ENCODE data around the gene E2F4. TPM values are rescaled to one million over a fixed set of nuclear protein-coding genes. Genes with fewer than 3 reads are reported as not detected.

Gene E2F4
- total and polyA plus RNA-seq, 2 of the 13 experiments (the other 11 are each of a cell fraction or from before 2014, with no cell fraction given): 84.8 to 91.2 TPM

DNA sequence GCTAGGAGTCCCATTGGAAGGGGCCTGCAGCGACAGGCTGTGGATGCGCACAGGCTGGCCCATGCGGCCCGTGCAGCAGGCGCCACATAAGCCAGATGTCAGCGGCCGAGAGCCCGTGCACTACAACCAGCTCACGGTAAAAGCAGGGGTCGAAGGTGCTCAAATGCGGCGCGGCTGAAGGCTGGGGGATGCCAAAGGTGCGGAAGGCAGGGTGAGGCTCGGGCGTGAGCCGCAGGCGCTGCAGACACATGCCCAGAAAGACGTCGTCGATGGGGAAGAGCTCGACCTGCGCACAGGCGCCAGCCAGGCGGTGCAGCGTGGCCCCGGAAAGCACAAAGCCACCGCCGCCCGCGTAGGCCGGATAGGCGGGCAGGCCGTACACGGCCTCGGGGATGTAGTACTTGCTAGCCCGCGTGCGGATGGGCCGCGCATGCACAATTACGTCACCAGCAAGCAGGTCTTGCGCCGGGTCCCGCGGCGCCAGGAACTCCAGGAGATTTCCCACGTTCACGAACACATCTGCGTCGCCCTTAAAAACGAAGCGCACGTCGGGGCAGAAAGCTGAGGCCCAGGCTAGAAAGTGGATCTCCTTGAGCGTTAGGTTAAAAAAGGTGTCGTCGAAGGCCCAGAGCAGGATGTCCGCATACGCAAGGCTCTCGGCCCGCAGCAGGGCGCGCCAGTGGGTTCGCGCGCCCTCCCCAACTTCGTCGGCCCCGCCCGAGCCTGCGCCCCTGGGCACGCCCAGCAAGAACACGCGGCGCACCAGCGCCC, 42.5 kb upstream of the E2F4 start (continued):
- TF ChIP-seq, protein P1, sequence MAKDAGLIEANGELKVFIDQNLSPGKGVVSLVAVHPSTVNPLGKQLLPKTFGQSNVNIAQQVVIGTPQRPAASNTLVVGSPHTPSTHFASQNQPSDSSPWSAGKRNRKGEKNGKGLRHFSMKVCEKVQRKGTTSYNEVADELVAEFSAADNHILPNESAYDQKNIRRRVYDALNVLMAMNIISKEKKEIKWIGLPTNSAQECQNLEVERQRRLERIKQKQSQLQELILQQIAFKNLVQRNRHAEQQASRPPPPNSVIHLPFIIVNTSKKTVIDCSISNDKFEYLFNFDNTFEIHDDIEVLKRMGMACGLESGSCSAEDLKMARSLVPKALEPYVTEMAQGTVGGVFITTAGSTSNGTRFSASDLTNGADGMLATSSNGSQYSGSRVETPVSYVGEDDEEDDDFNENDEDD (CRISPR knock-in tag; IDR thresholded peaks at IDR 0.05; ENCODE audit: borderline replicate concordance): no peak
- TF ChIP-seq HDAC1 (CRISPR knock-in tag; IDR thresholded peaks at IDR 0.05) (no peak), POLR2G (IDR thresholded peaks at IDR 0.05; ENCODE audit: low read depth, low read length) (peak; percentile 71), NFKB2 (CRISPR knock-in tag; IDR thresholded peaks at IDR 0.05; ENCODE audit: borderline replicate concordance) (no peak), SP2 (CRISPR knock-in tag; IDR thresholded peaks at IDR 0.05) (peak; percentile 26; the same call in 1 of the 2 replicates), CBX5 (CRISPR knock-in tag; IDR thresholded peaks at IDR 0.05; ENCODE audit: borderline replicate concordance) (no peak), TCF7 (IDR thresholded peaks at IDR 0.05; ENCODE audit: low read depth) (no peak), PCBP1 (IDR thresholded peaks at IDR 0.05; ENCODE audit: borderline replicate concordance, low read depth, low read length) (0 out of 2 replicates have a peak, but pooled peaks have one; percentile 52), ZNF207 (IDR thresholded peaks at IDR 0.05; ENCODE audit: borderline replicate concordance) (no peak), FOXK1 (CRISPR knock-in tag; IDR thresholded peaks at IDR 0.05; ENCODE audit: borderline replicate concordance, low read depth) (0 out of 2 replicates have a peak, but pooled peaks have one; percentile 22), AGO2 (optimal IDR thresholded peaks at IDR 0.05; ENCODE audit: low read depth, low read length) (peak; percentile 100), HDAC6 (IDR thresholded peaks at IDR 0.05; ENCODE audit: low read depth, low read length) (no peak), ZNF264 (CRISPR knock-in tag; IDR thresholded peaks at IDR 0.05) (no peak), GZF1 (CRISPR knock-in tag; IDR thresholded peaks at IDR 0.05) (0 out of 2 replicates have a peak, but pooled peaks have one; percentile 30), ZFP36L1 (CRISPR knock-in tag; IDR thresholded peaks at IDR 0.05) (no peak), ARNTL (CRISPR knock-in tag; IDR thresholded peaks at IDR 0.05) (no peak), ZNF274 (CRISPR knock-in tag; IDR thresholded peaks at IDR 0.05) (0 out of 2 replicates have a peak, but pooled peaks have one; percentile 24), PLRG1 (conservative IDR thresholded peaks at IDR 0.05) (no peak), NAIF1 (CRISPR knock-in tag; IDR thresholded peaks at IDR 0.05; ENCODE audit: borderline replicate concordance) (no peak), TARDBP (CRISPR knock-in tag; IDR thresholded peaks at IDR 0.05) (0 out of 2 replicates have a peak, but pooled peaks have one; percentile 25), SIX4 (CRISPR knock-in tag; IDR thresholded peaks at IDR 0.05) (no peak), ZNF546 (CRISPR knock-in tag; conservative IDR thresholded peaks at IDR 0.05) (no peak), NFE2L2 (IDR thresholded peaks at IDR 0.05; ENCODE audit: low read length) (no peak)
- TF ChIP-seq, protein P2, sequence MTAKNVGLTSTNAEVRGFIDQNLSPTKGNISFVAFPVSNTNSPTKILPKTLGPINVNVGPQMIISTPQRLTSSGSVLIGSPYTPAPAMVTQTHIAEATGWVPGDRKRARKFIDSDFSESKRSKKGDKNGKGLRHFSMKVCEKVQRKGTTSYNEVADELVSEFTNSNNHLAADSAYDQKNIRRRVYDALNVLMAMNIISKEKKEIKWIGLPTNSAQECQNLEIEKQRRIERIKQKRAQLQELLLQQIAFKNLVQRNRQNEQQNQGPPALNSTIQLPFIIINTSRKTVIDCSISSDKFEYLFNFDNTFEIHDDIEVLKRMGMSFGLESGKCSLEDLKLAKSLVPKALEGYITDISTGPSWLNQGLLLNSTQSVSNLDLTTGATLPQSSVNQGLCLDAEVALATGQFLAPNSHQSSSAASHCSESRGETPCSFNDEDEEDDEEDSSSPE (CRISPR knock-in tag; IDR thresholded peaks at IDR 0.05): no peak
- TF ChIP-seq, protein P3, sequence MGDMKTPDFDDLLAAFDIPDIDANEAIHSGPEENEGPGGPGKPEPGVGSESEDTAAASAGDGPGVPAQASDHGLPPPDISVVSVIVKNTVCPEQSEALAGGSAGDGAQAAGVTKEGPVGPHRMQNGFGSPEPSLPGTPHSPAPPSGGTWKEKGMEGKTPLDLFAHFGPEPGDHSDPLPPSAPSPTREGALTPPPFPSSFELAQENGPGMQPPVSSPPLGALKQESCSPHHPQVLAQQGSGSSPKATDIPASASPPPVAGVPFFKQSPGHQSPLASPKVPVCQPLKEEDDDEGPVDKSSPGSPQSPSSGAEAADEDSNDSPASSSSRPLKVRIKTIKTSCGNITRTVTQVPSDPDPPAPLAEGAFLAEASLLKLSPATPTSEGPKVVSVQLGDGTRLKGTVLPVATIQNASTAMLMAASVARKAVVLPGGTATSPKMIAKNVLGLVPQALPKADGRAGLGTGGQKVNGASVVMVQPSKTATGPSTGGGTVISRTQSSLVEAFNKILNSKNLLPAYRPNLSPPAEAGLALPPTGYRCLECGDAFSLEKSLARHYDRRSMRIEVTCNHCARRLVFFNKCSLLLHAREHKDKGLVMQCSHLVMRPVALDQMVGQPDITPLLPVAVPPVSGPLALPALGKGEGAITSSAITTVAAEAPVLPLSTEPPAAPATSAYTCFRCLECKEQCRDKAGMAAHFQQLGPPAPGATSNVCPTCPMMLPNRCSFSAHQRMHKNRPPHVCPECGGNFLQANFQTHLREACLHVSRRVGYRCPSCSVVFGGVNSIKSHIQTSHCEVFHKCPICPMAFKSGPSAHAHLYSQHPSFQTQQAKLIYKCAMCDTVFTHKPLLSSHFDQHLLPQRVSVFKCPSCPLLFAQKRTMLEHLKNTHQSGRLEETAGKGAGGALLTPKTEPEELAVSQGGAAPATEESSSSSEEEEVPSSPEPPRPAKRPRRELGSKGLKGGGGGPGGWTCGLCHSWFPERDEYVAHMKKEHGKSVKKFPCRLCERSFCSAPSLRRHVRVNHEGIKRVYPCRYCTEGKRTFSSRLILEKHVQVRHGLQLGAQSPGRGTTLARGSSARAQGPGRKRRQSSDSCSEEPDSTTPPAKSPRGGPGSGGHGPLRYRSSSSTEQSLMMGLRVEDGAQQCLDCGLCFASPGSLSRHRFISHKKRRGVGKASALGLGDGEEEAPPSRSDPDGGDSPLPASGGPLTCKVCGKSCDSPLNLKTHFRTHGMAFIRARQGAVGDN (CRISPR knock-in tag; IDR thresholded peaks at IDR 0.05): peak; percentile 53; the same call in 1 of the 2 replicates
